PFSK-1 (cell line): Measurements from ENCODE around the gene DTNA. TPM values are rescaled to one million over a fixed set of nuclear protein-coding genes. Genes with fewer than 3 reads are reported as not detected.

Experiments used
- FOXP2 ChIP-seq: optimal IDR thresholded peaks from 2 replicates; pipeline ENCODE3; 2011; ENCODE audit warnings: borderline replicate concordance, control low read depth, inconsistent platforms; ENCODE audit not compliant: insufficient read depth; ENCODE audit errors: extremely low read length, extremely low read depth
- POLR2AphosphoS5 ChIP-seq: IDR thresholded peaks from 2 replicates; pipeline ENCODE4 v1.6.1; 2012; ENCODE audit warnings: low read depth, mild to moderate bottlenecking, control low read depth, low read length, moderate library complexity
- REST ChIP-seq, 2 experiments: IDR thresholded peaks; 2 replicates each; pipeline versions ENCODE4 v1.6.1 to v1.8.0; 2011 to 2012; ENCODE audit warnings: low read depth in 2 of 2, low read length in 2 of 2, control low read depth in 1 of 2, inconsistent platforms in 1 of 2, mild to moderate bottlenecking in 1 of 2, moderate library complexity in 1 of 2; ENCODE audit not compliant: insufficient read depth in 1 of 2
- SIN3A ChIP-seq: IDR thresholded peaks from 2 replicates; pipeline ENCODE4 v1.6.1; 2012; ENCODE audit warnings: mild to moderate bottlenecking, low read length, moderate library complexity, borderline replicate concordance; ENCODE audit not compliant: insufficient read depth
- TAF1 ChIP-seq: IDR thresholded peaks from 2 replicates; pipeline ENCODE4 v1.6.1; 2012; ENCODE audit warnings: low read length, control low read depth, borderline replicate concordance; ENCODE audit not compliant: insufficient read depth
- polyA plus RNA-seq: library from polyadenylated mRNA; unstranded; fragments of >200 nt; gene quantifications from one replicate; pipeline ENCODE4 v1.2.1, GENCODE V29; 2012; ENCODE audit warnings: low read depth, missing spikeins; ENCODE audit not compliant: insufficient read length

DTNA gene
- polyA plus RNA-seq, result 1.1 TPM

GRCh38 chr18:34709750-34710441, at the start of gene DTNA:
Gene DTNA (plus strand): TSS chr18:34710298. CDS start chr18:34755977, 45,679 bp downstream.
- no peak for TF ChIP-seq REST (IDR thresholded peaks at IDR 0.05; ENCODE audit: insufficient read depth in 1 of 2, low read depth in 2 of 2, low read length in 2 of 2)
- TF ChIP-seq SIN3A, result no peak
- TF ChIP-seq POLR2AphosphoS5, result no peak
- no peak for TF ChIP-seq FOXP2
- no peak for TF ChIP-seq TAF1

DNA sequence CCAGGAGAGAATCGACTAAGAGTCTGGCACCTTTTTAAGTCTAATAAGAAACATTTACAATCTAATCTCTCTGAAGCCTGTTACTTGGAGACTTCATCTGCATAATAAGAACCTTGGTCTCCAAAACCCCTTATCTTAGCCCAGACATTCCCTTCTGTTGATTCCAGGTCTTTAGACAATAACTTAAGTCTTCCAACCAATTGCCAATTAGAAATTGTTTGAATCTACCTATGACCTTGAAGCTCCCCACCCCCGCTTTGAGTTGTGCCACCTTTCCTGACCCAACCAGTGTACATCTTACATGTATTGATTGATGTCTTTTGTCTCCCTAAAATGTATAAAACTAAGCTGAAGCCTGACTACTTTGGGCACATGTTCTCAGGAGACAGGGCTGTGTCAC, 49.5 kb upstream of the DTNA start:
- TF ChIP-seq FOXP2, result no peak
- no peak for TF ChIP-seq SIN3A
- no peak for TF ChIP-seq TAF1
- no peak for TF ChIP-seq REST (IDR thresholded peaks at IDR 0.05; ENCODE audit: insufficient read depth in 1 of 2, low read depth in 2 of 2, low read length in 2 of 2)

DNA sequence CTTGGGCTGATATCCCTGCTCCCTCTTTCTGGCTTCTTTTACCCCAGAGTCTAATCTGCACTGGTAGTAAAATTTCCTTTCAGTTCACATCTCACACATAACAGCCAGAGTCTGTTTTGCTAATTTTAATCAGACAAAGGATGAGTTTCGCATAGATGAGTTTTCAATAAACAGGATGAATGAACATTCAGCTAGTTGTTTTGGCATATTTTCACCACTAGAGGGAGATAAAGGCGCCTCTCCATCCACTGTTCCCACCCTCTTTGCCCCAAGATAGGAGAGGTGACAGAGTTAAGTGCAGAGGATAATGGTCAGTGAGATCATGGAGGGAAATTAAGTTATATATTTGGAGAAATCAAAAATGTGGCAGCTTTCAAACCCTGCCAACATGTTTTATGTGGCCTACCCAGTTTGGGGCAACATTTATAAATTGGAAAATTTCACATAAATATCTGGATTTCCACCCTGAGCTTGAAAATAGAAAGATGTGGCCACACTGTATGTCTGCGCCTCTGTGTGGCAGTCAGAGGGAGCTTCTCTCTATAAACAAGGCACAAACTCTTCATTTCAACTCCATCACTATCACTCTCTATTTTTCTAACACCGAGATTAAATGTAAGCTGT, 48.5 kb upstream of the DTNA start:
- TF ChIP-seq POLR2AphosphoS5 (no peak), TAF1 (no peak), SIN3A (no peak), FOXP2 (no peak), REST (IDR thresholded peaks at IDR 0.05; ENCODE audit: insufficient read depth in 1 of 2, low read depth in 2 of 2, low read length in 2 of 2) (no peak)

- TF ChIP-seq REST (IDR thresholded peaks at IDR 0.05; ENCODE audit: insufficient read depth in 1 of 2, low read depth in 2 of 2, low read length in 2 of 2) (no peak), SIN3A (no peak), TAF1 (no peak), FOXP2 (no peak), POLR2AphosphoS5 (no peak)
Observed at GRCh38 chr18:34676816-34677574, 33.1 kb upstream of the DTNA start.
